ENCODE results near the gene ATG4B.

ATG4B gene

DNA sequence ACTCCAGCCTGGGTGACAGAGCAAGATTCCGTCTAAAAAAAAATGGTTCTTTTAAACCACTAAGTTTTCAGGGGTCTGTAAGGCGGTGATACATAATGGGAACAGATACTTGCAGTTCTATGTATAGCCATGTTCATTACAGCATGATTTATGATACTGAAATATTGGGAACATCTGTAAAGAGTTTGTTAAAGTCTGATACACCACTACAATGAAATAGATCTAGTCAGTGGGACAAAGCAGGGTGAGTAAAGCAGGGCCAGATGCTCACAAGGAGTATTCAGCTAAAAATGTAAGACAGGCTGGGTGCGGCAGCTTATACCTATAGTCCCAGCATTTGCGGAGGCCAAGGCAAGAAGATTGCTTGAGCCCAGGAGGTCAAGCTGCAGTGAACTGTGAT, 58.2 kb downstream of the ATG4B start:
- no peak overlapping the region for H3K27ac ChIP-seq
- TF ChIP-seq, protein P1, sequence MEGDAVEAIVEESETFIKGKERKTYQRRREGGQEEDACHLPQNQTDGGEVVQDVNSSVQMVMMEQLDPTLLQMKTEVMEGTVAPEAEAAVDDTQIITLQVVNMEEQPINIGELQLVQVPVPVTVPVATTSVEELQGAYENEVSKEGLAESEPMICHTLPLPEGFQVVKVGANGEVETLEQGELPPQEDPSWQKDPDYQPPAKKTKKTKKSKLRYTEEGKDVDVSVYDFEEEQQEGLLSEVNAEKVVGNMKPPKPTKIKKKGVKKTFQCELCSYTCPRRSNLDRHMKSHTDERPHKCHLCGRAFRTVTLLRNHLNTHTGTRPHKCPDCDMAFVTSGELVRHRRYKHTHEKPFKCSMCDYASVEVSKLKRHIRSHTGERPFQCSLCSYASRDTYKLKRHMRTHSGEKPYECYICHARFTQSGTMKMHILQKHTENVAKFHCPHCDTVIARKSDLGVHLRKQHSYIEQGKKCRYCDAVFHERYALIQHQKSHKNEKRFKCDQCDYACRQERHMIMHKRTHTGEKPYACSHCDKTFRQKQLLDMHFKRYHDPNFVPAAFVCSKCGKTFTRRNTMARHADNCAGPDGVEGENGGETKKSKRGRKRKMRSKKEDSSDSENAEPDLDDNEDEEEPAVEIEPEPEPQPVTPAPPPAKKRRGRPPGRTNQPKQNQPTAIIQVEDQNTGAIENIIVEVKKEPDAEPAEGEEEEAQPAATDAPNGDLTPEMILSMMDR (conservative IDR thresholded peaks at IDR 0.05; ENCODE audit: low read depth, low read length): no peak
- H3K36me3 ChIP-seq (ENCODE audit: insufficient read depth): no peaks in the 10 kb centered on the region
- no peak overlapping the region for H3K4me3 ChIP-seq (IDR thresholded peaks at IDR 0.05; ENCODE audit: insufficient read depth, low read depth, low read length)
- peaks cover 3% of the 10 kb centered on the region for H3K4me1 ChIP-seq (ENCODE audit: low read depth, poor library complexity, severe bottlenecking)
- H3K79me2 ChIP-seq (ENCODE audit: insufficient read depth, low read depth): no peaks in the 10 kb centered on the region
- no peak overlapping the region for H2AFZ ChIP-seq (ENCODE audit: low read depth)
- no peaks in the 10 kb centered on the region for H3K27me3 ChIP-seq (ENCODE audit: insufficient read depth, low read depth)
- H4K20me1 ChIP-seq (ENCODE audit: insufficient read depth): no peaks in the 10 kb centered on the region
- H3K9ac ChIP-seq: no peak overlapping the region
- no peak overlapping the region for H3K4me2 ChIP-seq

DNA sequence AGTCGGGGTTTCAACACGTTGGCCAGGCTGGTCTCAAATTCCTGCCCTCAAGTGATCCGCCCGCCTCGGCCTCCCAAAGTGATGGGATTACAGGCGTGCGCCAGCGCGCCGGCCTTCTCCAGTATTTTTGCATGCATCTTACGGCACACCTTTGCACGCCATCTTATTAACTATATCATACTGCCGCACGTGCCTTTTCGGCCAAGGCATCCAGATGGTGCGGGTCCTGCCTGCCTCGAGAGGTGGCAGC, 63.6 kb downstream of the ATG4B start:
- TF ChIP-seq, protein P1 (conservative IDR thresholded peaks at IDR 0.05; ENCODE audit: low read depth, low read length): 0 out of 2 replicates have a peak, but pooled peaks have one; percentile 39
- no peaks in the 10 kb centered on the region for H3K27me3 ChIP-seq (ENCODE audit: insufficient read depth, low read depth)
- peak overlapping the region; percentile 96 for H3K27ac ChIP-seq
- no peak overlapping the region for H3K4me3 ChIP-seq (IDR thresholded peaks at IDR 0.05; ENCODE audit: insufficient read depth, low read depth, low read length)
- peaks cover 2% of the 10 kb centered on the region; the same call in 1 of the 2 replicates for H3K36me3 ChIP-seq (ENCODE audit: insufficient read depth)
- H2AFZ ChIP-seq (ENCODE audit: low read depth): peak overlapping the region; percentile 45; the same call in 1 of the 2 replicates
- H3K4me1 ChIP-seq (ENCODE audit: low read depth, poor library complexity, severe bottlenecking): peaks cover 12% of the 10 kb centered on the region
- peak overlapping the region; percentile 74 for H3K4me2 ChIP-seq
- H3K79me2 ChIP-seq (ENCODE audit: insufficient read depth, low read depth): peaks cover 8% of the 10 kb centered on the region
- H3K9ac ChIP-seq: peak overlapping the region; percentile 97
- no peaks in the 10 kb centered on the region for H4K20me1 ChIP-seq (ENCODE audit: insufficient read depth)

DNA sequence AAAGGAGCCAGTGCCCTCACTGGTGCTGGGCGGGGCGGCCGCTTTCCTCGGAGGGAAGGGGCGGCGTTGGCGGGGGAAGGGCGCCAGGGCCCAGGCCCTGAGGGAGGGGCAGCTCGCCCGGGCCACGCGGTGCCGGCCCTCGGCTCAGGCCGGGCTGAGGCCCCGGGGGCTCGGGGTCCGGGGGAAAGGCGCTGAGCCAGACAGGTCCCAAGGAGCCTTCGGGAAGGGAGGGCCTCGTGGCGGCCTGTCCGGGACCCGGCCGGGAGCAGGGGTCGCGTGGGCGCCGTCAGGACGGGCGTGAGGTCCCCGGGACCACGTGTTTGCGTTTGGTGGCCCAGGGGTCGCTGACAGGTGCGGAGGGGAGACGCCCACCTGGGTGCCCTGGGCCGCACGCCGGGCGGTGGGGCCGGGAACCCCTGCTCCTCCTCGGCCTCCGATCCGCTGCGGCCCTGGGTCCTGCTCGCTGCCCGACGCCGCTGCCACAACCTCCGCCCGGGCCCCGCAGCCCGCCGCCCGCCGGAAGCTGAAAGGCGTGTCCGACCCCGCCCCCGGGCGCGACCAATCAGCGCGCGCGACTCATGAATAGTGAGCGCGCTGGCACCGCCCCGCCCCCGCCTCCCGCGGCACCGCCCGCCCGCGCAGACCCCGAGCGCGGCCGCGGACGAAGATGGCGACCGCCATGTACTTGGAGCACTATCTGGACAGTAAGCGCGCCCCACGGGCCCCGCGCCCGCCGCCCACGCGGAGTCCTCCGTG, 64.1 kb downstream of the ATG4B start, which contains the start of gene ING5:
Gene ING5, plus strand, starts transcription at position 641 of the 756 bp plus-strand sequence. Its CDS starts 27 bp downstream, at position 668.
- peaks cover 3% of the 10 kb centered on the region; the same call in 1 of the 2 replicates for H3K36me3 ChIP-seq (ENCODE audit: insufficient read depth)
- H3K27ac ChIP-seq: peak within 1 kb of the TSS; percentile 96
- H3K27me3 ChIP-seq (ENCODE audit: insufficient read depth, low read depth): no peaks in the 10 kb centered on the region
- H3K4me3 ChIP-seq (IDR thresholded peaks at IDR 0.05; ENCODE audit: insufficient read depth, low read depth, low read length): no peak within 1 kb of the TSS
- H4K20me1 ChIP-seq (ENCODE audit: insufficient read depth): no peaks in the 10 kb centered on the region
- peak within 1 kb of the TSS; percentile 97 for H3K9ac ChIP-seq
- H3K4me1 ChIP-seq (ENCODE audit: low read depth, poor library complexity, severe bottlenecking): peaks cover 12% of the 10 kb centered on the region
- peak within 1 kb of the TSS; percentile 95 for H3K4me2 ChIP-seq
- peak within 1 kb of the TSS; percentile 45 for H2AFZ ChIP-seq (ENCODE audit: low read depth)
- peaks cover 8% of the 10 kb centered on the region for H3K79me2 ChIP-seq (ENCODE audit: insufficient read depth, low read depth)
- TF ChIP-seq, protein P1 (conservative IDR thresholded peaks at IDR 0.05; ENCODE audit: low read depth, low read length): no peak; the same call in 1 of the 2 replicates

DNA sequence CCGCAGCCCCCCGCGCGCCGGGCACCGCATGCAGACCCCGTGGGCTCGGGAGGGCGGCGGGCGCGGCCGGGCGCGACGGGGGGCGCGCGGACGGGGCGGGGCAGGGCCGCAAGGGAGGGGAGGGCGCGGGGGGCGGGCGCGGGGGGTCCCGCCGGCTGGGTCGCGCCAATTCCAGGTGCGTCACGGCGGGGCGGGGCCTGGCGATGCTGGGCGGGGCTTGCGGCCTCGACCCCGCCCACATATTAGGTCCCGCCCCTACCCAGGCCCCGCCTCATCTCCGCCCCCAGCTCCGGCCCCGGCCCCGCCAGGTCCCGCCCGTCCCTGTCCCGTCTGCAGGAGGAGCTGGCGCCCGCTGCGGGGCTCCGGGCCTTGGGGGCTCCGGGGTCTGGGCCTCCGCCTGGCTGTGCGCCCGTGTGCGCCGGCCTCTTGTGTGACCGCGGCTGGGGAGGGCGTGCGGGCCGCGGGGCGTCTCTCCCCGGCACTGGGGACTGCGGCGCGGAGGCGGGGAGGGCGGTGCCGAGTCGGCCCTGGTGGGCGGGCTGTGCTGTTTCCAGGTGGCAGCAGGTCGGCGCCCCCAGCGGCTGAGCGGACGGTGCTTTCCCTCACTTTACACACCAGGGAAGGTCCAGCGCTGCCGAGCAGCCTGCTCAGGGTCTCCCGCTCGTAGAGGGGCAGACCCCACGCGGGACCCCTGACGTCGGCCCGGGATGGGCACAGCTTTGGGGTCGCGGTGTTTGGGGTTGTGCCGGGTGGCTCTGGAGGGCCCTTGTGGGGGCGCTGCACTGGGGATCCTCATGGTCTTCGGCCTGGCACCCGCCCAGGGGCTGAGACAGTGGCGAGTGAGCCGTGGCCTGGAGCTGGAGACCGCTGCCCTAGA, 64.9 kb downstream of the ATG4B start:
- H4K20me1 ChIP-seq (ENCODE audit: insufficient read depth): no peaks in the 10 kb centered on the region
- H2AFZ ChIP-seq (ENCODE audit: low read depth): peak overlapping the region; percentile 38; the same call in 1 of the 2 replicates
- H3K27ac ChIP-seq: peak overlapping the region; percentile 96
- H3K9ac ChIP-seq: peak overlapping the region; percentile 97
- H3K36me3 ChIP-seq (ENCODE audit: insufficient read depth): peaks cover 3% of the 10 kb centered on the region; the same call in 1 of the 2 replicates
- H3K4me1 ChIP-seq (ENCODE audit: low read depth, poor library complexity, severe bottlenecking): peaks cover 12% of the 10 kb centered on the region
- peaks cover 8% of the 10 kb centered on the region for H3K79me2 ChIP-seq (ENCODE audit: insufficient read depth, low read depth)
- TF ChIP-seq, protein P1 (conservative IDR thresholded peaks at IDR 0.05; ENCODE audit: low read depth, low read length): peak; percentile 38; the same call in 1 of the 2 replicates
- H3K27me3 ChIP-seq (ENCODE audit: insufficient read depth, low read depth): no peaks in the 10 kb centered on the region
- H3K4me2 ChIP-seq: peak overlapping the region; percentile 95
- no peak overlapping the region for H3K4me3 ChIP-seq (IDR thresholded peaks at IDR 0.05; ENCODE audit: insufficient read depth, low read depth, low read length)
